HG03432 (cell line): Measurements from ENCODE around the gene NADK.

Experiments
- ATAC-seq: cut with Tn5 transposase; IDR thresholded peaks from one replicate; pipeline ENCODE4 v1.9.1; 2021; ENCODE audit warnings: mild to moderate bottlenecking, moderate library complexity; ENCODE audit not compliant: unreplicated experiment

The NADK gene

GRCh38 chr1:1777950-1778662 is at the start of gene NADK:
Gene NADK, minus strand, starts transcription at chr1:1778470. Its CDS starts 13,064 bp downstream, at chr1:1765406.
- ATAC-seq: peak; percentile 41

DNA sequence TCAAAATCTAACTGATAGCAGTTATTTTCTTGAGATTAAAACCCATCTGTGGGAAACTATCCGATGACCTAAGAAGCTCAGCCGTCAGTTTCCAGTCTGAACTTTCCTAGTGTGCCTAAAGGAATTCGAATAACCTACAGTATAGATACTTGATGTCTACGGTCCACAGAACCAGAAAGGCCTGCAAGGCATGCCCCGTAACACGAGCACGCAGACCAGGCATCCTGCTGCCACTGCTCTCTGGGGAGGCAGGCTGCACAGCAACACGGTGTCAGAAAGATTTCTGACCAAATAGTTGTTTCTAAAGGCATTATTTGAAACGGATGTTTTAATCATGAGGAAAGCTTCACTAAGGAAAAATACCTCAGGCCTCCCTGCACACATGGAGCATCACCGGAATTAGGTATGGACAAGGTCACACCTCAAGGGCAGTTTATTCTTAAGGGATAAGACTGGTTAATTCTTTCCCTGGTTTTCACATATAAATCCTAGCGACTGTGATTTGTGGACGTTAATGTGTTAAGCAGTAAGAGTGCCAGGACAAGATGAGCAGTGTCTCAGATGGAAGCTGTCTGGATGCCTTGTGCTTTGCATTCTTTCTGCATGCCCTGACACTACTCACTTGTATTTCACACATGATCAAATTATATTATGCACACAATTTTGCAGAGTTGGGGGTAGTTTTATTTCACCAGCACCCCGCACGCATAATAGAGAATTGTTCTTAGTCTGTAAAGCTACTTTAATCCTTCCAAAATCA is 49.0 kb upstream of the NADK start:
- ATAC-seq: no peak

DNA sequence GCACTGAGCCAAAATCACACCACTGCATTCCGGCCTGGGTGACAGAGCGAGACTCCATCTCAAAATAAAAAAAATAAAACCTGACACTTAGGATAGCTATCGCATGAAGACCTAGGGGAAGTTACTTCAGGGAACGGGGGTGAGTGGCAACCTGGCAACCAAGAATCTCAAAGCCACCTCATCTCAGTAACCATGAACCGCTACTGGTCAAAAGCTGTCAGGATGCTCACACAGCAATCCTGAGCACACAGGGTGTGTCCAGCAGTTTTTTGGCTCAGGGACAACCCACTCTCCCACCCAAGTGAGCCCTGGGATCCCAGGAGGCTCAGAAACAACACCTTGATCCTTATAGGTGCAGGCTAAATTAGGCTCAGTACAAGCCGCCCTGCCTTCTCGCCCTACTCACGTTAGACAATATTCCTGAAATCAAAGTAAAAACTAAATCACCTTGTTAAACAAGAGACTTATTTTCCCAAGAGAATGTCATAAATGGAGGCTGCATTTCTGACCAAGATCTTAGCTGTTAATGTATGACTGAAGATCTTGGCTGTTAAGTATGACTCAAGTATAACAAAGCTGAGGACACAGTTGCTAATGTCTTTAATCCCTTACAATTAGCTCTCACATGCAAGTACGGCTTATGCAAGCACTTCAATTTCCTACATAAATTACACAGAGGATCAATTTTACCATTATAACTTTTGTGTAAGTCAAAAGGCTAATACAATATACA is 48.3 kb upstream of the NADK start:
- no peak for ATAC-seq

DNA sequence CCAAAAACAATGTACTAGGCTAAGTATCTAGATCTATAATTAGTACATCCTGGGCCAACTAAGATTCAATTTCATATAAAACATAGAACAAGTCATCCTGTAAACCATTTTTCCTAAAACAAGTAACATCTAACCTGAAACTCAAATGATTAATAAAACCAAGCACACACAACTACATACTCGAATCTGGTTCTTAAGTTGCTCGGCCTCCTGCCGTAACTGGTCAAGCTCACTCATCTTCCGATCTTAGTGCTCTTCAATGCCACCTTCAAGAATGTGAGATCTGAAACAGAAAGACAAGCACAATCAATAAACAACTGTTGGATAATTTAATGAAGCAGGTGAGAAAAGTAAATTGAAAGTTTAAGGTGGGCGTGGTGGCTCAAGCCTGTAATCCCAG is 46.9 kb upstream of the NADK start:
- ATAC-seq: no peak

- no peak for ATAC-seq
Observed at GRCh38 chr1:1819762-1820161, 41.5 kb upstream of the NADK start.

- no peak for ATAC-seq
Observed at GRCh38 chr1:1817221-1817620, 39.0 kb upstream of the NADK start.

- no peak for ATAC-seq
Observed at GRCh38 chr1:1815606-1816281, 37.5 kb upstream of the NADK start.

DNA sequence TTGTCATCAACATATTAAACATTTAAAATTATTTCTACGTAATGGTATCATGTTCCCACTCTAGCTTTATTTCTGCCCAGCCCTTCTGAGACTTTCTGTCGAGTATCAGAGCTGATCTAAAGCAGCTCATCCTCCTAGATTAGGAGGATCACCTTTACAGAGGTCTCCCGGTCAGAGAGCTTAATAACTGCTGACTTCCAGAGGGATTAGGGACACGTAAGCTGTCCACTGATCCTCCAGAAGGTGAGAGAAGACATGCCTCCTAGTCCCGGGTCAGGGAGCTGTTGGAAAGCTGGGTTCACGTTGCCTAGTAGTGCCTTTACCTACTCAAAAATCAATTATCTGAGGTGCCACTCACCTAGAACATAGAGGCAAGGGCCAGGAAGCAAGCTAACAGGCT is 31.2 kb upstream of the NADK start:
- ATAC-seq: no peak

DNA sequence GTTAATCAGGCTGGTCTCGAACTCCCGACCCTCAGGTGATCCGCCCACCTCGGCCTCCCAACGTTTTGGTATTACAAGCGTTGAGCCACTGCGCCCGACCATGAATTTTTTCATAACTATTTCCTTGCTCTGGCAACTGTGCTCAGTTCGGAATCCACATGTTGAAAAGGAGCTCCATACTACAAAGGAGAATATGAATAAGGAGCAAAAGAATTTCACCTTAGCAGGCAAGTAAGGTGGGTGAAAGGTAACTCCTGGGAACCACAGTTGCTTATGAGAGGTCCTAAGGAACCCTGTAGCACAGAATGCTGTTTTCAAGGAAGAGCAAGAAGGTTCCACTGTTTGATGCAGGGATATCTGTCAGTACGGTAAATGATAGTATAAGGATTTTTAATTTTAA is 29.9 kb upstream of the NADK start:
- no peak for ATAC-seq

DNA sequence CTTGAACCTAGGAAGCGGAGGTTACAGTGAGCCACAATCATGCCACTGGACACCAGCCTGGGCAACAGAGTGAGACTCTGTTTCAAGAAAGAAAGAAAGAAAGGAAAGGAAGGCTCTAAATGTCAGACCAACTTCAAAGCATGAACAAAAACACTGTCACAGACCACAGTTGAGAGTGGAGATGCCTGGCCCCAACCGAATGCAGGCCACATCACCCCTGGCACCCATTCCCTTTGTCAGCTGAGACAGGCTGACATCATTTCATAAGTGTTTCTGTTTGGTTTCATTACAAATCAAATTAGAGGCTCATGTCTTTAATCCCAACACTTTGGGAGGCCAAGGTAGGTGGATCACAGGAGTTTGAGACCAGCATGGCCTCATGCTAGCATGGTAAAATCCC is 28.6 kb upstream of the NADK start:
- no peak for ATAC-seq

- ATAC-seq: no peak
Observed at GRCh38 chr1:1804301-1804700, 26.0 kb upstream of the NADK start.

DNA sequence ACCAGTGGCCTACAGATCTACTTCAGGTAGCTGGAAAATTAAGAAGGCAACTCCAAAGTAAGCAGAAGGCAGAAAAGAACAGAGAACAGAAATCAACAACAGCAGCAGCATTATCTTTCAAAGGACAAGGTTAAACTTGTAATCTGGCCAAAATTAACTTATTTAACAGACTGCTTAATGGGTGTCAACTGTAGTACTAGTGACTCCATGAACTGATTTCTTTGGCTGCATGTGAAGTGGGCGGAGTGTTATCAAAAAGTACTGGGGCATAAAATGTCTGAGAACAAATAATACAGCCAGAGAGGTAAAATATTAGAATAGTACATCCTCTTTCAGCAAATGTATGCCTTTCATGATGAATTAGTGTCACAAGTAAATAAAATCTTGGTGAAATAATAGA is 24.6 kb upstream of the NADK start:
- no peak for ATAC-seq

DNA sequence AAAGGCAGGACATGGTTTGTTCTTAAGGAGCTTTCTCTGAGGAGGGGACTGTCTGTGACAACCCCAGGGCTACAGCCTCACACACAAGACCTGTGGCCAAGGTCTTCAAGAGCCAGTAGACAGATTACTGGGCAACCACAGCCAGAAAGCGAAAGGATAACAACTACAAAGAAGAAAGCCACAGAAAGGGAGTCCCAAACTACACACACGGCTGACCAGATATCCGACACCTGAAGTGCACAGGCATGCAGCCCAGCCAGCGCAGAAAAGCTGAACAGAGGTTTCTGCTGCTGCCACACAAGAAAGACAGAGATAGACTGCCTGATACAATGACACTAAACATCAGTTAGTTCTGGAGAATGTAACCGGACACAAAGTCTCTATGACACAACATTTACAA is 21.4 kb upstream of the NADK start:
- ATAC-seq: peak; percentile 77

GRCh38 chr1:1797731-1798341 is 19.6 kb upstream of the NADK start:
- ATAC-seq: no peak

DNA sequence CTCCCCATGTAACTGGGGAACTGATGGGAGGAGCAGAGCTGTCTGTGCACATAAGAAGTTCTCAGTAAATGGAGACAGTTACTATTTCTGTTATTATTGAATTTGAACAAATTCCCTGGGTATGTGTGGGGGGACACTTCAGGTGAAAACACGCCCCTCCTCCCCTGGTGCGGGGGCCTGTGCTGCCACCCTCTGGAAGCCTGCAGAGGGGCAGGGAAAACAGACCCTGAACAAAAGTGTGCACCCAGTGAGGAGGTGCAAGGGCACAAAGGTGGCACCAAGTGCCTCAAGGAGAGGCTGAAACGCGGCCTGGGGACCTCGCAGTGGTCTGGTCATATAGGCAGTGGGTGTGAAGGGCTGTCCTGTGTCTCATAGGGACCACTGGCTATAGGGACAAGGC is 18.2 kb upstream of the NADK start:
- no peak for ATAC-seq

DNA sequence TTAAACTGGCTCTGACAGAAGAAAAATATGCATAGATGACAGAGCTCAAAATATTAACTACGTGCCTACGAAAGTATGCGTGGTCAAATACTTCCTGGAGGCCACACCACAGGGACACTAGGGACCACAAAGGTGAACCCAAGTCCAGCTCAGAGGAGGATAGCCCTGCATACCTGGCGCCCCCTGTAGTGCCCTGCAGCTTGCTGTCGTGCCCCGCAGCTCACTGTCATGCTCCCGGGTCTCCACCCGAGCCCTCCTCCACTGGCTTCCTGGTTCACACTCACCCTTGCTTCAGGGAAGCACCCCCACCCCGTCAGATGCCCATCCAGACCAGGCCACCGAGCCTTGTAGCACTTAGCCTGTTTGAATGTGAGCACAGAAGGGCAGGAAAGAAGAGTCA is 16.7 kb upstream of the NADK start:
- no peak for ATAC-seq

DNA sequence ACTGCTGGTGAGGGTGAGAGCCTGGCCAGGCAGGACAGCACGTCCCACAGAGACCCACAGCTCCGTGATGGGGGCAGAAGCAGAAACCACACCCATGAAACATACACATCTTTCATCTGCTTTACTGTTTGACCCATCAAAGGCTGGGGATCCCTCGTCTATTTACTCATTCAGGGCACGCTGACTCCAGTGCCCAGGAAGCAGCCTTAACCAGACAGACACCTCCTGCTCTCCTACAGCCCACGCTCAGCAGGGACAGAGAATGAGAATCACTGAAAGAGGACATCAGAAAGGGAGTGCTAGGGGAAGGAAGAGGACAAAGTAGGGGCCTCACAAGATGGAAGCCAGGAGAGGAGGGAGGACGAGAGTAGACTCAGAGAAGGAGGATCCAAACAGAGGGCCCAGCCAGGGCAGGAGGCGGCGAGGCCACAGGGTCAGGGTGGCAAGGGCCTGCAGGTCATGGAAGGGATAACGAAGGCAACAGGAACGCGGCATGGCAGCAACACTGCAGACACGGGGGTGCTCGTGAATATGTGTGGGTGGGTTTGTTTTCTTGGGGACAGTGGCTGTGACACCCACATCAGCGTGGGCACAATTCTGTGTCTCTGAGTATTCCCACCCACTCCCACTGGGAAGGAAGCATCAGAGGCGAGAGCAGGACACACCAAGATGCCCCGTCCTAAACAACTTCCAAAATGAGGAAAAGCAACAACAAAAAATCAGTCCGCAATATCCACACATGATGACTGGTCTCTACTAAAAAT is 15.4 kb upstream of the NADK start:
- ATAC-seq: no peak

DNA sequence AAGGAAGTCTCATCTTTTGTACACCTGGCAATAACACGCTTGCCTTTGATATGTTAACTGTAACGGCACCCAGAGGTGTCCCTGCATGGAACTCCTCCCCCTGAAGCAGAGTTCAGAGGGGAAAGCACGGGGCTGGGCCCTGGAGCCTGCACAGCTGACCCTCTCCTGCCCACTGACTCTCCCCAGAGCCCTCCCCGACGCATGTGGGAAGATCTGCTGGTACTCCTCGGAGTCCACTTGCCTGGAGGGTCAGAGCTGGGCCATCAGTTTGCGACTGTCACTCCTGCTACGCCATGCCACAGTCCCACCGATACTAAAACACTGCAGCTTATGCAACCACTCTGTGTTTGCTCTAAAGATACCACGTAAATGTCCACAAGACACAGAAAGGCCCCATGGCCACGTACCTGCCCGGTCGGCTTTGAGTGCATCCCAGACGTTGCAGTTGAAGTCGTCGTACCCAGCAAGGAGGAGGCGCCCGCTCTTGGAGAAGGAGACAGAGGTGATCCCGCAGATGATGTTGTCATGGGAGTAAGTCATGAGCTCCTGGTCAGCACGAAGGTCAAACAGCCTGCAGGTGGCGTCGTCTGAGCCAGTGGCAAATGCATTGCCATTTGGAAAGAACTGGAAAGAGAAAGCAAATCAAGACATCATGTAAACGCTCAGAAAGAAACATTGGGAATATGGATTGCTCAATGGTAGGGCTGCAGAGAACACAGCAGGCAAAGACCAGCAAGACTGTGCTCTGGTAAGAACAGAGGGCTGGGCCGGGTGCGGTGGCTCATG is 10.6 kb upstream of the NADK start:
- ATAC-seq: no peak

GRCh38 chr1:1788136-1788535 is 9.9 kb upstream of the NADK start:
- no peak for ATAC-seq
